NCI-H2107 (cell line): Measurements from ENCODE around the gene ABCB8.
"Not testable (repeated sequence)": the region's sequence is repeated elsewhere in the genome, so short reads cannot be mapped to it uniquely, and the experiment has no call there.

Experiments
- DNase-seq: peaks from one replicate; lab custom pipeline; 2025; lab: John Stamatoyannopoulos, UW

Gene ABCB8

DNA sequence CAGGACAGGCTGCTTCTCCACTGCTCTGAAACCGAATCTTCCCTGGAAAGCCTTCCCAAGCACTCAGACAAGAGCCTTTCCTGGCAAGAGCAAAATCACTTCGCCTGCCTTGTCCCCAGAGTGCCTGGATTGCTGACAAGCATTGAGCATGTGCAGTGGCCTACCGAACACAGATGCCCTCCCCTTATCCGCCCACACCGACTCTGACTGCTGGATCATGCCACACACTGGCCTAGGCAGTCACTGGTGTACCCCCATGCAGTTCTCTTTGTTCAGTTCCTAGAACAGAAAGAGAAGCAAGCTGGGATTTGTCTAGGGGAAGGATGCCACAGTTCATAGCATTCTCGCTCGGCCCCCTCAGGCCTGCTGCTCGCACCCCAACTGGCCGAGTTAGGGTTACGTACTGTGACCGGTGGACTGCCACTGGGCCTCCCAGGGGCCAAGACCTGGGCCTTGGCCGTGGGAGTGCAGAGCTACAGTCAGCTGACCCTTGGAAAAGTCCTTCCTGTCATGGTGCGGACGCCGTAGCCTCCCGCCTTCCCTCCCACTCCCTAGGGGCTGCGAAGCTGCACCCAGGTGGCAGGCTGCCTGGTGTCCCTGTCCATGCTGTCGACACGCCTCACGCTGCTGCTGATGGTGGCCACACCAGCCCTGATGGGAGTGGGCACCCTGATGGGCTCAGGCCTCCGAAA is 6.9 kb downstream of the ABCB8 start:
- no peak for DNase-seq

DNA sequence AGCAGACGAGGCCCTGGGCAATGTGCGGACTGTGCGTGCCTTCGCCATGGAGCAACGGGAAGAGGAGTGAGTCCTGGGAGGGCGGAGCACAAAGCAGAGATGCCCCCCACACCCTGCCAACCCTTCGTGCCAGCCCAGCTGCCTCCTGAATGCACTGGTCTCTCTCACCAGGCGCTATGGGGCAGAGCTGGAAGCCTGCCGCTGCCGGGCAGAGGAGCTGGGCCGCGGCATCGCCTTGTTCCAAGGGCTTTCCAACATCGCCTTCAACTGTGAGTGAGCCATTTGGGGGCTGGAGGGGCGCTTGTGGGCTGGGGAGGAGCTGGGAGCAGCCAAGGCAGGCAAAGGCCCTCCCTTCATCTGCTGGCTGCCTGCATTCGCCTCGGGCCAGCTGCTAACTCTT is 7.7 kb downstream of the ABCB8 start:
- no peak for DNase-seq

DNA sequence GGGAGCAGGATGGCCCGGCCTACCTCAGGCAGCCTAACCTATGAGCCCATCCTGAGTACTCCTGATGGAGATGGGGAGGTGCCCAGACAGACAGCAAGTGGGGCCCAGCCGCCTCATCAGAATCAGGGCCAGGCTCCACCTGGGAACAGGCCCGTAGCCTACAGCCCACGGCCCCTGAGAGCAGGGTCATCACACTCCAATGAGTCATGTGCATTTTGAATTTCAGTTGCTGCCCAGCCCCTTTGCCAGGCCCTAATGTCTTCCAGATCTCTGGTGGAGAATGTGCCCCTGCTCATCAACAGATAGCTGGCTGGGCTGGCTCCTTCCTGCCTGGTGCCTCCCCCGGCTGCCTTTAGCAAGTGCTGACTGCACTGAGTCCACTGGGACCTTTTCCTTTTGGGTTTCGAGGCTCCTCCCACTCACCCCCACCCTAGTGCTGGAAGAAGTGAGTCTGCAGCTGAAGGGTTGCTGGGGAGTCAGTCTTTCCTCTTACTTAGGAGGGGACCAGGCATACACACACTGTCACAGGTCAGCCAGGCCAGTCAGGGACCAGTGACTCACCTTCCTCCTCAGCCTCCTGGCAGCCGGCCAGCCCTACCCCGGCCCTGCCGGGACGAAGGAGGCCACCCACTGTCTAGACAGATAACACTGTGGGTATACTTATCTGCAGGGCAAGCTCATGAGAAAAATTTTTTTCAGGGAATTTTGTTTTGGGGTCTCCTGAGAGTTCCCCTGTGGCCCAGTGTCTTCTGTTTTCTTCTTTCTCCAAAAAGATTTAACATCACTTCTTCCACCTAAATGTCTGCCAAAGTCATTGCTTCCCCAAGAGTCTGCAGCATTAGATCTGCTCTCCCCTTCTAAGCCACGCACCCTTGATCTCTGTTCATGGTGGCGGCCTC is 10.9 kb downstream of the ABCB8 start:
- DNase-seq: no peak

DNA sequence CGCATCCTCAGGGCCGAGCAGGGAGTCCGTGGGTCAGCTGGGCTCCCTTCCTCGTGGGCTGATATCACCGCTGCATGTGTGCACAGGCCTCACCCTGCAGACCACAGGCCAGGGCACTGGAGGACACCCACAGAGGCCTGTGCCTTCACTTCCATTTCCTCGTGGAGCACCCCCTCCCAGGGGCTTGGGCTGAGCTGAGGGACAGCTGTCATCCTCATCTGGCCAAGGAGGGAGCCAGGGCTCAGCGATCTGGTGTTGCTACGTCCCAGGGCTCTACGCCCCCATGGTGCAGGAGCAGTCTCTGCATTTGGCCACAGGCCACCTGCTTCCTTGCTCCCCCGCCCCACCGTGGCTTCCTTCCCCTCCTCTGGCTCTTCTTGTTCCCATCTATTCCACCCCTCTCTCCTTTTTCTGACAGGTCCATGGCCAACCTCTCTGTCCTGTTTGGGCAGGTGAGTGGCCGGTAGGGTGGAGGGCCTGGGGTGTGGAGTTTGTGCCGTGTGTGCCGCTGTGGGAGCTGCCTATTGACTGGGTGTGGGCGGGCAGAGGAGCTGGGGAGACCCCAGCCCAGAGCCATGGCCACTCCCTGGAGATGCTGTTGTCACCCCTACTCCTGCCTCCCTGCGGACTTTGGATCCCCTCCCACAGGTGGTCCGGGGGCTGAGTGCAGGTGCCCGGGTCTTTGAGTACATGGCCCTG is 11.7 kb downstream of the ABCB8 start:
- no peak for DNase-seq

DNA sequence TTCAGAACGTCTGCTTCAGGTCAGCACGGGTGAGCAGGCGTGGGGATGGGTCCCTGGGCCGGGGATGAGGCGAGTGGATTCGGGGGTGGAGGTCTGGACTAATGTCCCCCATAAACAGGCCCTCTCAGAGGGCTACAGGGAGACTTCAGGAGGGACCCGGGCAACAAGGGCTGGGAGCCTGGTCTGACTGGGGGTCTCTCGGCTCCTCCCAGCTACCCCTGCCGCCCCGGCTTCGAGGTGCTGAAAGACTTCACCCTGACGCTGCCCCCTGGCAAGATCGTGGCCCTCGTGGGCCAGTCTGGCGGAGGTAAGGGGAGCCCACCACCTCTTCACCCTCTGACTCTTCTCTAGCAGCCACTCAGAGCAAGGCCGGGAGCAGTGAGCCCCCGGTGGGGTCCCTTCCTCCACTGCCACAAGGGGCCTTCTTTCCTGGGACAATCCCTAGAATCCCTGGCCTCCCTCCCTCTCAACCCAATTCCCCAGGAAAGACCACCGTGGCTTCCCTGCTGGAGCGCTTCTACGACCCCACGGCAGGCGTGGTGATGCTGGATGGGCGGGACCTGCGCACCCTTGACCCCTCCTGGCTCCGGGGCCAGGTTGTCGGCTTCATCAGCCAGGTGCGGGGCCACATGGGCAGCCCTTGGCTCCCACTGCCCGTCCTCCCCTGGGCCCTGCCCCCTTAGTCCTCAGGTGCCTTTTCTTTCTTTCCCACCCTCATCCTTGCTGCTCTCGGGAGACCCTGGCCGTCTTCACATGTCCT is 12.5 kb downstream of the ABCB8 start:
- DNase-seq: no peak

DNA sequence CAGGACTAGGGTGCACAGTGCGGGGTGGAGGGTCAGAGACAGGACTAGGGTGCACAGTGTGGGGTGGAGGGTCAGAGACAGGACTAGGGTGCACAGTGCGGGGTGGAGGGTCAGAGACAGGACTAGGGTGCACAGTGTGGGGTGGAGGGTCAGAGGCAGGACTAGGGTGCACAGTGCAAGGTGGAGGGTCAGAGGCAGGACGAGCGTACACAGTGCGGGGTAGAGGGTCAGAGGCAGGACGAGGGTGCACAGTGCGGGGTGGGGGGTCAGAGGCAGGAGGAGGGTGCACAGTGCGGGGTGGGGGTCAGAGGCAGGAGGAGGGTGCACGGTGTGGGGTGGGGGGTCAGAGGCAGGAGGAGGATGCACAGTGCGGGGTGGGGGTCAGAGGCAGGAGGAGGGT is 15.2 kb downstream of the ABCB8 start:
- not testable (repeated sequence) for DNase-seq

DNA sequence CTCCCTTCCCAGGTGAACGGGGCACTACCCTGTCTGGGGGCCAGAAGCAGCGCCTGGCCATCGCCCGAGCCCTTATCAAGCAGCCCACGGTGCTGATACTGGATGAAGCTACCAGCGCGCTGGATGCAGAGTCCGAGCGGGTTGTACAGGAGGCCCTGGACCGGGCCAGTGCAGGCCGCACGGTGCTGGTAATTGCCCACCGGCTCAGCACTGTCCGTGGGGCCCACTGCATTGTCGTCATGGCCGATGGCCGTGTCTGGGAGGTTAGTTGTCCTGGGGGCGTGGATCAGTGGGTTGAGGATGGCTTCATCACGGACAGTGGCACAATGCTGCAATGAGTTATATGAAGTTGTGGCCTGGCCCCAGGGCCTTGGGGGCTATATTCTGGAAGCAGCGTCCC is 15.7 kb downstream of the ABCB8 start:
- no peak for DNase-seq

DNA sequence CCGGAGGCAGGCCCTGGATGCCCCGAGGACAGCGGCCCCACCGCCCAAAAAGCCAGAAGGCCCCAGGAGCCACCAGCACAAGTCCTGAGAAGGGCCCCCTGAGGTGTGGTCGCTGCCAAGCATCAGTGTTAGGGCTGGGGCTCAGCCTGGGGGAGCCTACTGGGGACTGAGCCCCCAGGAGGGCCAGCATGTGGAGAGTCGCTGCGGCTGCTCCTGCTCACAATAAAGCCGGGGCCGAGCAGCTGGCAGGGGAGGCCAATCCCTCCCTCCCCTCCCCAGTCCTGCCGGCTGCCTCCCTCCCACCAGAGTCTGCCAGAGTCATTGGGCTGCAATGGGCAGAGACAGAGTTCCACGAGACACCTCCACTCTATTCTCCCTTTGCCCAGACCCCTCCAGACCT is 17.0 kb downstream of the ABCB8 start:
- no peak for DNase-seq

DNA sequence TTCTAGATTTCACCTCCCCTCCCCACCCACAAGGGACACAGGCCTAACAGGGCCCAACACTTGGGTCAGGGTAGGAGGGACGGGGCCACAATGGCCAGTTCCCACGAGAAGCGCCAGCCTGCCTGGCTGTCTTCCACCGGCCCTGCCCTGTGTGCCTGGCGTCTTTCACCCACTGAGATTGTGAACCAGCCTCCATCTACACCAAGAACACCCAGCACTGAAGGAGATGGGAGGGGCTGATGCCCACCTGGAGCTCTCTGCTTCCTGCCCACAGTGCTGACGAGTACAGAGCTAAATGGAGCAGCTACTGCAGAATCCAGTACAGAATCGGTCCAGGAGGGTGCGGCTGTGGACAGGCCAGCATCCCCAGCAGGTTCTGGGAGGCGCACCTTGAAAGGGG is 17.7 kb downstream of the ABCB8 start:
- no peak for DNase-seq

DNA sequence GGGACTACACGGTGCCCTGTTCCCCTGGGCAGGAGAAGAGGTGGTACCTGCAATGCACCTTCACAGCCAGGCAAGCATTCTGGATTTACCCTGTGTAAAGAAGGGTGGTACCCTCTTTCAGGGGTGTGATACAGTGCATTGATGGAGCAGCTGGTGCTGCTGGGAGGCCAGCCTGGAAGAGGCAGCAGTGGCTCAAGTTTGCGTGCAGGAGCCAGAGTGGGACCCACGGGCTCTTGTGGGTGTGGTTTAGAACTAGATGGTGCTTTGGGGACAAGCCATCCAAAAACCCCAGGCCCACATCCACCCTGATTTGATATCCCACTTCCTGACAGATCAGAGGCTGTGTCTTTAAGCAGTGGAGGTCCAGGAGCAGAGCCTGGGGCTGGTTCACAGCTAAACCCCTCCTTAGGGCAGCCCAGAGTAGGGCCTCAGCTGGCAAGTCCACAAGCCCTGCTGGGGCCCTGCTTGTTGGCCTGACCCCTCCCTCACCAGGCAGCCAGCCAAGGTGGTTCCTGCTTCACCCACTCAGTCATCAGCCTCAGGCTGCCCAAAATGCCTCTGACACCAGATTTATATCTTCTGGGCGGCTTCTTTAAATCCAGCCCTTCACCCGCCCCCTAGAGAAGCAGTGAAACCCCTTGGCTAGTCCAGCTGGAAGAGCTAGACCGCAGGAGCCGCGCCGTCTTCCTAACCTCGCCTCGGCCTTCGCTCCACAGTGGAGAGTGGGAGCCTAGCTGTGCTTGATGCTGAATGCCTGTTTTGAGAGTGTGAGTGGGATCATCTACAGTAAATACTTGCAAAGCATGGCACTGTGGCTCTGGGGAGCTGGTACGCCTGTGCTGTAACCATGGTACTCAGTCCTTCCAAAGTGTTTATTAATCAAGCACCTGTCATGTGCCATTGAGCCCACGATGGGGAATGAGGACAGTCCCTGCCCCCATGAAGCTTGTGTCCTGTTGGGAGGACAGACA is 18.6 kb downstream of the ABCB8 start:
- no peak for DNase-seq

DNA sequence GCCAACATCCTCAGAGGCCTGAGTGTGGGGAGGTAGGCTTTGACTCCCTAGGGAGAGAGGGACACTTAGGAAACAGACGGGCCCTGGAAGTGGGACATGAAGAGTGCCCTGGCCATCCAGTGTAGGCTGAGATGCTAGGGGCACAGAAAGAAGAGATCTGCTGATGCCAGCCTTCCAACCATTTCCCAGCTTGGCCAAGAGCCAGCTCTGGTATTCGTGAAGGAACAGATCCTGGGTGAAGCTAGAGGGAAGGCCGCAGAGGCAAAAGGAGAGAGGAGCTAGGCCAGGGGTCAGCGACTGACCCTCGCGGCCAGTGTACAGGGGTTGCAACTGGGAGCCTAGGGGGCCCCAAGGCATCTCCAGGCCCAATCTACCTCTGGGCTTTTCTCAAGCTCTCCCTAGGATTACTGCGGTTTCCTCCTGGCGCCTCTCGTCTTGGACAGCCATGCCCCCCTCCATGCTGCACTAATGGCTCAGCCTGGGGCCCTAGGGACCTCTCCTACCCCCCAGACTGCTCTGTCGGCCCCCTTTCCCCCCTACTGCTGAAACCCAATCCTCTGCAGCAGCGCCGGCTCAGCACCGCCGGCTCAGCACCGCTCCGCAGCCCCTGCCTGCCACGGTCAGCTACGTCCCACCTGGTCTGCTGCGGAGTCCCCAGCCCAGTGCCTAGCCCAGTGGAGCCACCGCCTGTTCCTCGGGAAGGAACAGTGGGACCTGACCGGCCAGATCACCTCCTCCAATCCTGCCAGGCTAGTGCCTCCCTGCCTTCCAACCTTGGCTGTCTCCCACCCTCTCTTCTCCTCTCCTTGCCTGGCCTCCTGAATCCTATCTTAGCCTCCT is 19.9 kb downstream of the ABCB8 start, which contains the start of gene ASIC3:
Gene ASIC3, plus strand, starts transcription at position 556 of the 840 bp plus-strand sequence. CDS start 355 bp downstream, outside the sequence.
- DNase-seq: no peak

DNA sequence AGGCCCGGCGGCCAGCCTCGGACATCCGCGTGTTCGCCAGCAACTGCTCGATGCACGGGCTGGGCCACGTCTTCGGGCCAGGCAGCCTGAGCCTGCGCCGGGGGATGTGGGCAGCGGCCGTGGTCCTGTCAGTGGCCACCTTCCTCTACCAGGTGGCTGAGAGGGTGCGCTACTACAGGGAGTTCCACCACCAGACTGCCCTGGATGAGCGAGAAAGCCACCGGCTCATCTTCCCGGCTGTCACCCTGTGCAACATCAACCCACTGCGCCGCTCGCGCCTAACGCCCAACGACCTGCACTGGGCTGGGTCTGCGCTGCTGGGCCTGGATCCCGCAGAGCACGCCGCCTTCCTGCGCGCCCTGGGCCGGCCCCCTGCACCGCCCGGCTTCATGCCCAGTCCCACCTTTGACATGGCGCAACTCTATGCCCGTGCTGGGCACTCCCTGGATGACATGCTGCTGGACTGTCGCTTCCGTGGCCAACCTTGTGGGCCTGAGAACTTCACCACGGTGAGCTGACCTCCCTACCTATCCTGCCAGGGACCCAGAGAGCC is 20.7 kb downstream of the ABCB8 start:
- DNase-seq: no peak

DNA sequence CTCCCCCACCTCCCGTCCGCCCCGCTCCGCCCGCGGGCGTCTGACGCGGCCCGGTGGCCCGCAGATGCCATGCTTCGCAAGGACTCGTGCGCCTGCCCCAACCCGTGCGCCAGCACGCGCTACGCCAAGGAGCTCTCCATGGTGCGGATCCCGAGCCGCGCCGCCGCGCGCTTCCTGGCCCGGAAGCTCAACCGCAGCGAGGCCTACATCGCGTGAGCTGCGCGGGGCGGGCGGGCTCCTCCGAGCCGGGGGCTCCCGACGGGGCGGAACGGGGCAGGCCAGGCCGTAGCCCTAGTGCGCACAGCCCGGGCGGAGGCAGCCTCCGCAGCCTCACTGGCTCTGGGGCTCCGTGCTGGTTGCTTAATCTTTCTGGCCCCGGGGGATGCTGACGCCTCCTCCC is 22.9 kb downstream of the ABCB8 start:
- no peak for DNase-seq

DNA sequence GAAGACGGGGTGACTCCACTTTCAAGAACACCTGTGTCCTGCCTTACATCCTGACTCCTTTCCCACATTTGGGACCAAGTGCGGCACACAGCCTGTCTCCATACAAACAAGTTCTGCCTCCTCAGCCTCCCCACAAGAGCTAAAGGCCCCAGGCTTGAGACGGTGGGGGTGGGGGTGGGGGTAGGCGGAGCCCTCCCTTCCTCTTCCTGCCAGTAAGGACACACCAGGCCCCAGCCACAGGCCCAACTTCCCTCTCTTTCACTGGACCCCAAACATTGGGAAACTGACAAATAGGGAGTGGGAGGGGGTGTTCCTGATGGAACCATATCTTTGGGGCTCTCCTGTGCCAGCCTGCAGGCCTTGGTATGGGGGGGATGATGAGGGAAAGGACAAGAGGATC is 24.8 kb downstream of the ABCB8 start:
- no peak for DNase-seq

DNA sequence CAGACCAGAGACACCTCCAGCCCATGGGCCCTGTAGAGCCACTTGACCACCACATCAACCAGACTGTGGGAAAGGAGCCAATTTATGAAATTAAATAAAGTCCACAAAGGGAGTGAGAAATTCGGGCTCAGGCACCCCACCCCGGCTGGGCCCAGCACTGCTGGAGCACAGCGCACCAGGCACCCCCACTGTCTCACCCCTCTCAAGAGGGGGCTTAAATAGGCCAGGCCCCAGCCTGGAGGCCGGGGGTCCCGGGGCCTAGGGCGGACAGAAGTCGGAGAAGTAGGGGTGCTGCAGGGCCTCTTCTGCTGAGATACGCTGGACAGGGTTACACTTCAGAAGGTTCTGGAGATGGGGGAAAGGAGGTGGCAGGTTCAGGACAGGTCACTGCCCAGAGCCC is 25.5 kb downstream of the ABCB8 start:
- no peak for DNase-seq

DNA sequence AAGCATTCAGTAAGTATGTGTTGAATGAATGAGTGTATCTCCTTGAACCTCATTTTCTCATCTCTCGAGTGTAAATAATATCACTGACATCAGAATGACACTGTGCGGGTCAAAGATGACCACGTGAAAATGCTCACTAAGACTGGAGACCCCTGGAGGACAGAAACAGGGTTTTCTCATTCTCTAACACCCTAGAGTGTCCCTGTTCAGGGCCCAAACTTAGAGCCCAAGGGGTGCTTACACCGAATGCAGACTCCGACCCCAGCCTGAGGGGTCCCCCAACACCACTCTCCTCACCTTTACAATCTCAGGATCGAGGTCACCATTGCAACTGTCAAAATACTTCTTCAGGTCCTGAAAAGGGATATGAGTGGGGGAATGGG is 28.0 kb downstream of the ABCB8 start:
- no peak for DNase-seq

DNA sequence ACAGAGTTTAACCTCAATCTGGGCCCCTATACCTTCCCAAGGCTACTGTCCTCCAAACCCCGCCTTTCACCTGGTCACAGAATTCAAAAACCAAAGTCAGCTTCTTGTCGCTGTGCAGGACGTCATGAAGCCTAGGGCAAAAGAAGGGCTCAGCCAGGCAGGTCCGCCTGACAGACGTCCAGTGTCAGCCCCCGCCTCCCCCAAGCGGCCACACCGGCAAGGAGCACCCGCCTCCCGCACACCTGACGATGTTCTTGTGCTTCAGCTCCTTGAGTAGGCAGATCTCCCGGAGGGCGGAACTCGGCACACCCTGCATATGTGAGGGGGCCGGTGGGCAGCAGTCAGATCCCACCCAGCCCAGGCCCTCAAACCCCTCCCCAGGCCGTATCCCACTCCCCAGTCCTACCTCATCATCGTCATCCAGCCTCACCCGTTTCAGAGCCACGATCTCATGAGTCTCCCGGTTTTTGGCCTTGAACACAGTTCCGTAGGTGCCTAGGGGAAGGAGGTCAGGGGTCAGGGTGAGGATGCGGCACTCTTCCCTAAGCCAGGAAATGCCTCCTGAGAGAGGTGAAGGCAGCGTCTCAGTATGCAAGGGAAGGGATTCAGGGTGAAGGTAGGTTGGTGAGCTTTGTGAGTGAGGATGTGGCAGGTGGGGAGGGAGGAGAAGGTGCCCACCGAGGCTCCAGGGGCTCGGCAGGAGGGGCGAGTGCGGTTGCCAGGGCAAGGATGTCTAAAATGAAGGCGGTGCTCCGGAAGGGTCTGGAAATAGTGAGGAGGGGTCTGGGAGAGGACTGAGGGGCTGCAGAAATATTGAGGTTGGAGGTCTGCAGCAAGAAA is 28.6 kb downstream of the ABCB8 start:
- DNase-seq: no peak

DNA sequence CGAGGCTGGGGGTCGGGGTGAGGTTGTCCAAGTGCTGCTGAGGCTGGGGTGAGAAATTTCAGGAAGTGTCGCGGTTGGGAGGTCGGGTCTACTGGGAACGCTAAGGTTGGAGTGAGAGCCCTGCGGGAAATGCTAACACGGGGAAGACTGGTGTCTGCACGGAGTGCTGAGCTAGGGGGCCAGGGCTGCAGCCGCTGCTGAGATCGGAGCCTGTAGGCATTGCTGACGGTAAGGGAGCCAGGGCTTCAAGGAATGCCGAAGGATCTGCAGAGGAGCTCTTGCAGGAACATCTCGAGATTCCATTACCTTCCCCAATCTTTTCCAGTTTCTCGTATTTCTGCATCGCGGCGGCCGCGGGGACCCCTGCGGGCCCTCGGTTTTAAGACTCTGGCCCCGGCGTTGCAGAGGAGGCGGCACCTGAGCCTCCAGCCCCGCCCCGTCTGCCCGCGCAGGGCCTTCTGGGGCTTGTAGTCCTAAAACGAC is 29.3 kb downstream of the ABCB8 start, which contains the start of gene CDK5:
Gene CDK5, minus strand, starts transcription at position 392 of the 483 bp plus-strand sequence. Its CDS starts 49 bp downstream, at position 343.
- no peak for DNase-seq
